Neural progenitor cell (in vitro differentiated cells): ENCODE results near the gene ITGB5.
"Not testable (repeated sequence)": the region's sequence is repeated elsewhere in the genome, so short reads cannot be mapped to it uniquely, and the experiment has no call there.

Experiments
- EZH2 ChIP-seq: fragments of 200-600 bp; sonication (generic); IDR thresholded peaks from 2 replicates; pipeline ENCODE4 v1.6.1; 2017; ENCODE audit warnings: antibody characterized with exemption, mild to moderate bottlenecking, moderate library complexity
- EZH2phosphoT487 ChIP-seq: fragments of 200-600 bp; sonication (generic); IDR thresholded peaks from 2 replicates; pipeline ENCODE4 v1.6.1; 2017; ENCODE audit warnings: antibody characterized with exemption
- TF ChIP-seq, protein P1 (sequence below): fragments of 200-600 bp; sonication (generic); IDR thresholded peaks from 2 replicates; pipeline ENCODE4 v1.5.1; 2017; ENCODE audit warnings: antibody characterized with exemption, mild to moderate bottlenecking

DNA sequence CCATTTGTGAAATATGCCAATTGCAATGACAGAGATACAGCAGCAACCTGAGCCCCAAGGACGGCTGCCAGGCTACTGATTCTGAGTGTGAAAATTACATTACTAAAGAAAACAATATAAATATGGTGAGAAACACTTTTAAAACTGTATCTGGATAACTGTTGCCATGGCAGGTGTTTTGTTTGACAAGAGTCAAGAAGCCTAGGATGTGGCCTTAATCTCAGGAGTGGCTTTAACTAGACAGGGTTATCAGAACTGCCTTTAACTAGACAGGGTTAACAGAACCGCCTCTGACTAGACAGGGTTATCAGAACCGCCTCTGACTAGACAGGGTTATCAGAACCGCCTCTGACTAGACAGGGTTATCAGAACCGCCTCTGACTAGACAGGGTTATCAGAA lies 98.1 kb downstream of the ITGB5 start:
- TF ChIP-seq, protein P1, sequence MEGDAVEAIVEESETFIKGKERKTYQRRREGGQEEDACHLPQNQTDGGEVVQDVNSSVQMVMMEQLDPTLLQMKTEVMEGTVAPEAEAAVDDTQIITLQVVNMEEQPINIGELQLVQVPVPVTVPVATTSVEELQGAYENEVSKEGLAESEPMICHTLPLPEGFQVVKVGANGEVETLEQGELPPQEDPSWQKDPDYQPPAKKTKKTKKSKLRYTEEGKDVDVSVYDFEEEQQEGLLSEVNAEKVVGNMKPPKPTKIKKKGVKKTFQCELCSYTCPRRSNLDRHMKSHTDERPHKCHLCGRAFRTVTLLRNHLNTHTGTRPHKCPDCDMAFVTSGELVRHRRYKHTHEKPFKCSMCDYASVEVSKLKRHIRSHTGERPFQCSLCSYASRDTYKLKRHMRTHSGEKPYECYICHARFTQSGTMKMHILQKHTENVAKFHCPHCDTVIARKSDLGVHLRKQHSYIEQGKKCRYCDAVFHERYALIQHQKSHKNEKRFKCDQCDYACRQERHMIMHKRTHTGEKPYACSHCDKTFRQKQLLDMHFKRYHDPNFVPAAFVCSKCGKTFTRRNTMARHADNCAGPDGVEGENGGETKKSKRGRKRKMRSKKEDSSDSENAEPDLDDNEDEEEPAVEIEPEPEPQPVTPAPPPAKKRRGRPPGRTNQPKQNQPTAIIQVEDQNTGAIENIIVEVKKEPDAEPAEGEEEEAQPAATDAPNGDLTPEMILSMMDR: not testable (repeated sequence)
- not testable (repeated sequence) for TF ChIP-seq EZH2, EZH2phosphoT487
